ENCODE results near the gene TSEN15. TPM values are rescaled to one million over a fixed set of nuclear protein-coding genes. Genes with fewer than 3 reads are reported as not detected.

Gene TSEN15
- total RNA-seq, 1 experiment from 2014 or later = 97.5 TPM

DNA sequence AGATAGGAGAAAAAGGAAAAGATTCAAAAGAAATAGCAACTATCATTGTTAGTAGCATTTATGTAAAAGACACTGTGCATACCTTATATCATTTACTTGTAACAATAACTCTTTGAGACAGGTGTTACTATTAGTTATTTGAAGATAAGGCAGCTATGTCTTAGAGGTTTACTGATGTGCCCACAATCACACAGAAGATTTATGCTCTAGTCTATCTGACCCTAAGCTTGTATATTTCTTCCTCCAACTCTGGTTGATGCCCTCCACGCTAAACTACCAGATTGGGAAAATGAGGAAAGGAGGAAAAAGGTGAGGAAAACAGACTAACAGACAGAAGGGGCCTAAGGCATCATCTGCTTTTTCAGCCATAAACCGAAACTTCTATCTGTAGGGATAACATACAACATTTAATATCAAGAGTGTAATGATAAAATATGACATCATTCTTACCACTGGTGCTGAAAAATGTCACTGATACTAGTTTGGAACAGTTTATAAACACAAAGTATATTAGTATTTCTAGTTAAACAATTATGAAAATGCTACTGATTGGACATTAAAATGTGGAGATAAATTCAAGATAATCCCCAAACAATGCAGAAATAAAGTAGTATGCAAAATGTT is 19.1 kb upstream of the TSEN15 start:
- Mint-ChIP-seq H3K36me3 (ENCODE audit: insufficient read depth, unreplicated experiment) (no peaks in the 10 kb centered on the region), H3K4me1 (ENCODE audit: insufficient read depth, unreplicated experiment) (no peaks in the 10 kb centered on the region), H3K27ac (ENCODE audit: low read depth, unreplicated experiment) (no peak overlapping the region), H3K27me3 (ENCODE audit: insufficient read depth, unreplicated experiment) (peaks cover 55% of the 10 kb centered on the region), H3K4me3 (ENCODE audit: unreplicated experiment) (no peak overlapping the region), H3K9me3 (ENCODE audit: unreplicated experiment) (no peaks in the 10 kb centered on the region)
- intact Hi-C loops (cut with micrococcal nuclease) = no loop called here
- no TSS peak for BruUV-seq (replicated peaks)
- TF ChIP-seq, protein P1, sequence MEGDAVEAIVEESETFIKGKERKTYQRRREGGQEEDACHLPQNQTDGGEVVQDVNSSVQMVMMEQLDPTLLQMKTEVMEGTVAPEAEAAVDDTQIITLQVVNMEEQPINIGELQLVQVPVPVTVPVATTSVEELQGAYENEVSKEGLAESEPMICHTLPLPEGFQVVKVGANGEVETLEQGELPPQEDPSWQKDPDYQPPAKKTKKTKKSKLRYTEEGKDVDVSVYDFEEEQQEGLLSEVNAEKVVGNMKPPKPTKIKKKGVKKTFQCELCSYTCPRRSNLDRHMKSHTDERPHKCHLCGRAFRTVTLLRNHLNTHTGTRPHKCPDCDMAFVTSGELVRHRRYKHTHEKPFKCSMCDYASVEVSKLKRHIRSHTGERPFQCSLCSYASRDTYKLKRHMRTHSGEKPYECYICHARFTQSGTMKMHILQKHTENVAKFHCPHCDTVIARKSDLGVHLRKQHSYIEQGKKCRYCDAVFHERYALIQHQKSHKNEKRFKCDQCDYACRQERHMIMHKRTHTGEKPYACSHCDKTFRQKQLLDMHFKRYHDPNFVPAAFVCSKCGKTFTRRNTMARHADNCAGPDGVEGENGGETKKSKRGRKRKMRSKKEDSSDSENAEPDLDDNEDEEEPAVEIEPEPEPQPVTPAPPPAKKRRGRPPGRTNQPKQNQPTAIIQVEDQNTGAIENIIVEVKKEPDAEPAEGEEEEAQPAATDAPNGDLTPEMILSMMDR (IDR thresholded peaks at IDR 0.05; ENCODE audit: unreplicated experiment) = no peak
- CTCF ChIA-PET = no interaction called here
- POLR2A ChIA-PET = no interaction called here
- DNase-seq (ENCODE audit: unreplicated experiment) = no peak

DNA sequence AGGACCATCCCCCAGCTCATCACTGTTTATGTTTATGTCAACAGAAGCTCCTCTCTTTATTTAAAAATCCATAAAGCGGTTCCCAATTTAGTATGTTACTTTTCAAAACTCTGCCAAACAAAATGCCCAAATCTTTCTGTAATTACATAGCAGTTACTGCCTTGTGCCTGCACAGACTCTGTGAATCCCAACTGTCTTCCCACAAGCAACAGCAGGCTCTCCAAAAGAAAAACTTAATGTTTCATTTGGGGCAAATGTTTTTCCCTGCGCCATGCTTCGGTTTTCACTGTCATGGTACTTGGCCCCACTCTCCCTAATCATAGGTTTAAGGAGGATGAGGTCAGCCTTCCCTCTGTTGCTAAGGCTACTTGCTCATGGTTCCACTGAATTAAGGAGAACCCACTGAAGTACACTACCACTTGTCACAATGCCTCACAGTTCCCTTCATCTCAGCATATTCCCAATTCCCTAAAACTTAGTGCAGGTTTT is 18.6 kb upstream of the TSEN15 start:
- TF ChIP-seq, protein P1 (IDR thresholded peaks at IDR 0.05; ENCODE audit: unreplicated experiment) = no peak
- Mint-ChIP-seq H3K4me3 (ENCODE audit: unreplicated experiment) (no peak overlapping the region), H3K4me1 (ENCODE audit: insufficient read depth, unreplicated experiment) (no peaks in the 10 kb centered on the region), H3K9me3 (ENCODE audit: unreplicated experiment) (no peaks in the 10 kb centered on the region), H3K27ac (ENCODE audit: low read depth, unreplicated experiment) (no peak overlapping the region), H3K27me3 (ENCODE audit: insufficient read depth, unreplicated experiment) (peaks cover 60% of the 10 kb centered on the region), H3K36me3 (ENCODE audit: insufficient read depth, unreplicated experiment) (no peaks in the 10 kb centered on the region)
- intact Hi-C loops (cut with micrococcal nuclease) = no loop called here
- no peak for DNase-seq (ENCODE audit: unreplicated experiment)
- CTCF ChIA-PET = no interaction called here
- BruUV-seq (replicated peaks) = no TSS peak
- POLR2A ChIA-PET = interaction anchor here (1.9 kb wide), 1 partner anchor 8 kb away, joined by 5 read pairs; no protein-coding TSS in a partner anchor

- peaks cover 68% of the 10 kb centered on the region for H3K27me3 Mint-ChIP-seq (ENCODE audit: insufficient read depth, unreplicated experiment)
- no TSS peak for BruUV-seq (replicated peaks)
- H3K9me3 Mint-ChIP-seq (ENCODE audit: unreplicated experiment) = no peaks in the 10 kb centered on the region
Measured at GRCh38 chr1:184033711-184034167, 17.8 kb upstream of the TSEN15 start.

DNA sequence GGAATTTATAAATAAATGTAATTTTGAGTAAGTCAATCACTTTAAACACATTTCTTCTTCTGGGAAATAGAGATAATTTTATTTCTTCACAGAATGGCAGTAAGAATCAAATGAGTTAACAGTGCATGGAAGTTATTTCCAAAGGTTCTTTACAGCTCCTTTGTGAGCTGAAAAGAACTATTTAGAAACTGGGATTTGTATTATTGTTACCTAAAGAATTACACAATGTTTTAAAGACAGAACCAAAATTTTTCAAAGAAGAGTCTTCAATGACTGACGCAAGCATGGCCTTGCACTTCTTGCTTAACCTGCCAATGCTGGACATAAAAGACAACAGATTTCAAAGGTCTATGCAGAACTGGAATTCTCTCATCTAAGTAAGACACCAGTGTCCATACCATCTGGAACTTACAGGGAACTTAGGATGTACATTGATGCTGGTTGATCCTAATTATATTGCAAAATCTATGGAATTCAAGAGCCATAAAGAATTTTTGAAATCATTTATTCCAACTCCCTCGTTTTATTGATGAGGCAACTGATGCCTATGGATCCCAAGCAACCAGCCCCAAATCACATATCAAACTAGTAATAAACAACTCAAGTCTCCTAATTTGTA is 16.7 kb upstream of the TSEN15 start:
- H3K36me3 Mint-ChIP-seq (ENCODE audit: insufficient read depth, unreplicated experiment) = no peaks in the 10 kb centered on the region
- intact Hi-C loops (cut with micrococcal nuclease) = no loop called here
- H3K27me3 Mint-ChIP-seq (ENCODE audit: insufficient read depth, unreplicated experiment) = peaks cover 79% of the 10 kb centered on the region
- no peak overlapping the region for H3K27ac Mint-ChIP-seq (ENCODE audit: low read depth, unreplicated experiment)
- H3K4me1 Mint-ChIP-seq (ENCODE audit: insufficient read depth, unreplicated experiment) = no peaks in the 10 kb centered on the region
- TF ChIP-seq, protein P1 (IDR thresholded peaks at IDR 0.05; ENCODE audit: unreplicated experiment) = no peak
- no TSS peak for BruUV-seq (replicated peaks)
- no peak overlapping the region for H3K4me3 Mint-ChIP-seq (ENCODE audit: unreplicated experiment)
- DNase-seq (ENCODE audit: unreplicated experiment) = no peak
- peaks cover 7% of the 10 kb centered on the region for H3K9me3 Mint-ChIP-seq (ENCODE audit: unreplicated experiment)
- CTCF ChIA-PET = no interaction called here
- POLR2A ChIA-PET = interaction anchor here (1.9 kb wide), 1 partner anchor 10 kb away, joined by 5 read pairs; no protein-coding TSS in a partner anchor

More at GRCh38 chr1:184033711-184034167, 17.8 kb upstream of the TSEN15 start:
- Mint-ChIP-seq H3K4me1 (ENCODE audit: insufficient read depth, unreplicated experiment) (no peaks in the 10 kb centered on the region), H3K4me3 (ENCODE audit: unreplicated experiment) (no peak overlapping the region), H3K36me3 (ENCODE audit: insufficient read depth, unreplicated experiment) (no peaks in the 10 kb centered on the region), H3K27ac (ENCODE audit: low read depth, unreplicated experiment) (no peak overlapping the region)
- TF ChIP-seq, protein P1 (IDR thresholded peaks at IDR 0.05; ENCODE audit: unreplicated experiment) = no peak
- CTCF ChIA-PET = interaction anchor here (0.5 kb wide), 1 partner anchor 32 kb away, joined by 3 read pairs; no protein-coding TSS in a partner anchor
- intact Hi-C loops (cut with micrococcal nuclease) = no loop called here
- no peak for DNase-seq (ENCODE audit: unreplicated experiment)
- POLR2A ChIA-PET = interaction anchor here (1.9 kb wide), 1 partner anchor 9 kb away, joined by 5 read pairs; no protein-coding TSS in a partner anchor

Data from MCF 10A (cell line).